Liver (tissue), 9 donors: ENCODE results near the gene KLK3. TPM values are rescaled to one million over a fixed set of nuclear protein-coding genes. Genes with fewer than 3 reads are reported as not detected.
A peak's percentile ranks its signal among the peaks of the same experiment; 100 is the strongest.

ENCODE experiments used
- DNase-seq: peaks from one replicate; pipeline ENCODE4 v3.0.0-alpha.2; 2017; ENCODE audit warnings: low spot score
- H3K27ac ChIP-seq, 2 donors: one replicate each; pipeline ENCODE4 v1.7.0; 2013; ENCODE audit warnings: inconsistent platforms in 2 of 2, low read length in 2 of 2, control low read depth in 1 of 2, low read depth in 1 of 2, mild to moderate bottlenecking in 1 of 2
- H3K27me3 ChIP-seq, 4 donors: one replicate each; pipeline versions ENCODE4 v1.6.1 to v1.7.0; 2013; ENCODE audit warnings: low read length in 3 of 4, inconsistent platforms in 1 of 4, mild to moderate bottlenecking in 1 of 4, moderate library complexity in 1 of 4; ENCODE audit not compliant: control insufficient read depth in 4 of 4, insufficient read depth in 4 of 4
- H3K36me3 ChIP-seq, 4 donors: one replicate each; pipeline versions ENCODE4 v1.6.1 to v1.7.0; 2013; ENCODE audit warnings: low read length in 3 of 4, mild to moderate bottlenecking in 3 of 4, low read depth in 1 of 4, moderate library complexity in 1 of 4; ENCODE audit not compliant: control insufficient read depth in 4 of 4, insufficient read depth in 3 of 4
- H3K4me1 ChIP-seq, 4 donors: one replicate each; pipeline versions ENCODE4 v1.6.1 to v1.7.0; 2013; ENCODE audit warnings: low read length in 3 of 4, mild to moderate bottlenecking in 3 of 4, moderate library complexity in 1 of 4; ENCODE audit not compliant: control insufficient read depth in 4 of 4, insufficient read depth in 4 of 4
- H3K4me3 ChIP-seq, 3 donors: one replicate each; pipeline versions ENCODE4 v1.6.1 to v1.7.0; 2013; ENCODE audit warnings: low read length in 3 of 3, control low read depth in 1 of 3, low read depth in 1 of 3, mild to moderate bottlenecking in 1 of 3
- H3K9ac ChIP-seq, 2 donors: one replicate each; pipeline ENCODE4 v1.7.0; 2013; ENCODE audit warnings: low read length in 2 of 2, mild to moderate bottlenecking in 2 of 2, moderate library complexity in 2 of 2, control low read depth in 1 of 2, low read depth in 1 of 2
- H3K9me3 ChIP-seq, 4 donors: one replicate each; pipeline versions ENCODE4 v1.6.1 to v1.7.0; 2013; ENCODE audit warnings: low read length in 3 of 4; ENCODE audit not compliant: control insufficient read depth in 4 of 4
- EGR1 ChIP-seq, 2 donors: IDR thresholded peaks; 2 replicates each; pipeline ENCODE4 v1.6.1; 2016 to 2018; ENCODE audit warnings: antibody characterized with exemption in 2 of 2, low read depth in 2 of 2
- FOXA1 ChIP-seq: IDR thresholded peaks from 2 replicates; pipeline ENCODE4 v1.6.1; 2016; ENCODE audit warnings: antibody characterized with exemption
- FOXA2 ChIP-seq: IDR thresholded peaks from 2 replicates; pipeline ENCODE4 v1.6.1; 2016; ENCODE audit warnings: antibody characterized with exemption
- GABPA ChIP-seq, 2 donors: IDR thresholded peaks in 1 of 2; conservative IDR thresholded peaks in 1 of 2; 2 replicates each; pipeline ENCODE4 v1.6.1; 2016; ENCODE audit warnings: antibody characterized with exemption in 2 of 2, mild to moderate bottlenecking in 1 of 2, moderate library complexity in 1 of 2
- HNF4A ChIP-seq, 2 donors: conservative IDR thresholded peaks; 2 replicates each; pipeline ENCODE4 v1.6.1; 2016; ENCODE audit warnings: antibody characterized with exemption in 2 of 2, mild to moderate bottlenecking in 2 of 2
- HNF4G ChIP-seq: IDR thresholded peaks from 2 replicates; pipeline ENCODE4 v1.6.1; 2016; ENCODE audit warnings: antibody characterized with exemption
- JUND ChIP-seq, 2 donors: IDR thresholded peaks; 2 replicates each; pipeline ENCODE4 v1.6.1; 2016; ENCODE audit warnings: antibody characterized with exemption in 2 of 2
- NR2F2 ChIP-seq: IDR thresholded peaks from 2 replicates; pipeline ENCODE4 v1.6.1; 2016; ENCODE audit warnings: antibody characterized with exemption
- RAD21 ChIP-seq, 2 donors: IDR thresholded peaks; 2 replicates each; pipeline ENCODE4 v1.6.1; 2016; ENCODE audit warnings: antibody characterized with exemption in 2 of 2, mild to moderate bottlenecking in 2 of 2
- RXRA ChIP-seq, 2 donors: IDR thresholded peaks; 2 replicates each; pipeline ENCODE4 v1.6.1; 2017 to 2018; ENCODE audit warnings: antibody characterized with exemption in 2 of 2, mild to moderate bottlenecking in 1 of 2
- SP1 ChIP-seq: IDR thresholded peaks from 2 replicates; pipeline ENCODE4 v1.6.1; 2018; ENCODE audit warnings: antibody characterized with exemption, mild to moderate bottlenecking
- TAF1 ChIP-seq: conservative IDR thresholded peaks from 2 replicates; pipeline ENCODE4 v1.6.1; 2016; ENCODE audit warnings: antibody characterized with exemption, mild to moderate bottlenecking
- YY1 ChIP-seq: IDR thresholded peaks from 2 replicates; pipeline ENCODE4 v1.6.1; 2016; ENCODE audit warnings: antibody characterized with exemption, mild to moderate bottlenecking
- ZBTB33 ChIP-seq: IDR thresholded peaks from 2 replicates; pipeline ENCODE4 v1.6.1; 2016; ENCODE audit warnings: antibody characterized with exemption
- WGBS: extraction: QIAGEN DNeasy Blood & Tissue Kit; methylation state at CpG from one replicate; pipeline ENCODE4 v1.1.7; 2013; 5-methylcytosine and 5-hydroxymethylcytosine counted together
- polyA plus RNA-seq, 2 donors: library from polyadenylated mRNA; stranded (reverse) in 1 of 2; unstranded in 1 of 2; fragments of 200-250 nt in 1 of 2; fragments of >200 nt in 1 of 2; fragmentation: Nextera tagmentation in 1 of 2; extraction: Ambion mirVana in 1 of 2; gene quantifications; one replicate each; pipeline versions ENCODE4 v1.2.1 to v1.2.3, GENCODE V29; 2013 to 2015
- total RNA-seq, 2 donors: library from RNA; depleted of rRNA; stranded (reverse); fragments of >200 nt; gene quantifications; one replicate each; pipeline ENCODE4 v1.2.3, GENCODE V29; 2014
- TF ChIP-seq, protein P1 (sequence below): fragments of 150-350 bp; IDR thresholded peaks from 2 replicates; pipeline ENCODE4 v1.5.1; 2017; ENCODE audit warnings: improper control_type of control experiment, low read depth, low read length; ENCODE audit not compliant: missing input control
- TF ChIP-seq, protein P2 (sequence below): IDR thresholded peaks from 2 replicates; pipeline ENCODE4 v1.6.1; 2016; ENCODE audit warnings: antibody characterized with exemption, mild to moderate bottlenecking
- TF ChIP-seq, protein P3 (sequence below): IDR thresholded peaks from 2 replicates; pipeline ENCODE4 v1.6.1; 2016; ENCODE audit warnings: antibody characterized with exemption
- TF ChIP-seq, protein P4 (sequence below): IDR thresholded peaks from 2 replicates; pipeline ENCODE4 v1.6.1; 2016; ENCODE audit warnings: antibody characterized with exemption
- donor health status: healthy.
- donor health status: healthy.
- donor health status: healthy.
- donor health status: healthy.
- donor health status: healthy.

KLK3 gene
- total and polyA plus RNA-seq, 4 donors: not detected

- DNase-seq: peak; percentile 72
These were observed 36.5 kb upstream of the KLK3 start for GRCh38 chr19:50817941-50818858.

More at GRCh38 chr19:50817941-50818858, 36.5 kb upstream of the KLK3 start:
- H3K9ac ChIP-seq: no peak overlapping the region
- H3K36me3 ChIP-seq: no peaks in the 10 kb centered on the region
- TF ChIP-seq RXRA (IDR thresholded peaks at IDR 0.05): no peak
- no peak for TF ChIP-seq GABPA (IDR thresholded peaks at IDR 0.05 in 1 of 2, conservative IDR thresholded peaks at IDR 0.05 in 1 of 2)
- no peak for TF ChIP-seq HNF4A (conservative IDR thresholded peaks at IDR 0.05)
- TF ChIP-seq FOXA2: no peak
- TF ChIP-seq RAD21 (IDR thresholded peaks at IDR 0.05): no peak
- no peak for TF ChIP-seq NR2F2
- TF ChIP-seq, protein P1, sequence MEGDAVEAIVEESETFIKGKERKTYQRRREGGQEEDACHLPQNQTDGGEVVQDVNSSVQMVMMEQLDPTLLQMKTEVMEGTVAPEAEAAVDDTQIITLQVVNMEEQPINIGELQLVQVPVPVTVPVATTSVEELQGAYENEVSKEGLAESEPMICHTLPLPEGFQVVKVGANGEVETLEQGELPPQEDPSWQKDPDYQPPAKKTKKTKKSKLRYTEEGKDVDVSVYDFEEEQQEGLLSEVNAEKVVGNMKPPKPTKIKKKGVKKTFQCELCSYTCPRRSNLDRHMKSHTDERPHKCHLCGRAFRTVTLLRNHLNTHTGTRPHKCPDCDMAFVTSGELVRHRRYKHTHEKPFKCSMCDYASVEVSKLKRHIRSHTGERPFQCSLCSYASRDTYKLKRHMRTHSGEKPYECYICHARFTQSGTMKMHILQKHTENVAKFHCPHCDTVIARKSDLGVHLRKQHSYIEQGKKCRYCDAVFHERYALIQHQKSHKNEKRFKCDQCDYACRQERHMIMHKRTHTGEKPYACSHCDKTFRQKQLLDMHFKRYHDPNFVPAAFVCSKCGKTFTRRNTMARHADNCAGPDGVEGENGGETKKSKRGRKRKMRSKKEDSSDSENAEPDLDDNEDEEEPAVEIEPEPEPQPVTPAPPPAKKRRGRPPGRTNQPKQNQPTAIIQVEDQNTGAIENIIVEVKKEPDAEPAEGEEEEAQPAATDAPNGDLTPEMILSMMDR: no peak
- TF ChIP-seq, protein P2, sequence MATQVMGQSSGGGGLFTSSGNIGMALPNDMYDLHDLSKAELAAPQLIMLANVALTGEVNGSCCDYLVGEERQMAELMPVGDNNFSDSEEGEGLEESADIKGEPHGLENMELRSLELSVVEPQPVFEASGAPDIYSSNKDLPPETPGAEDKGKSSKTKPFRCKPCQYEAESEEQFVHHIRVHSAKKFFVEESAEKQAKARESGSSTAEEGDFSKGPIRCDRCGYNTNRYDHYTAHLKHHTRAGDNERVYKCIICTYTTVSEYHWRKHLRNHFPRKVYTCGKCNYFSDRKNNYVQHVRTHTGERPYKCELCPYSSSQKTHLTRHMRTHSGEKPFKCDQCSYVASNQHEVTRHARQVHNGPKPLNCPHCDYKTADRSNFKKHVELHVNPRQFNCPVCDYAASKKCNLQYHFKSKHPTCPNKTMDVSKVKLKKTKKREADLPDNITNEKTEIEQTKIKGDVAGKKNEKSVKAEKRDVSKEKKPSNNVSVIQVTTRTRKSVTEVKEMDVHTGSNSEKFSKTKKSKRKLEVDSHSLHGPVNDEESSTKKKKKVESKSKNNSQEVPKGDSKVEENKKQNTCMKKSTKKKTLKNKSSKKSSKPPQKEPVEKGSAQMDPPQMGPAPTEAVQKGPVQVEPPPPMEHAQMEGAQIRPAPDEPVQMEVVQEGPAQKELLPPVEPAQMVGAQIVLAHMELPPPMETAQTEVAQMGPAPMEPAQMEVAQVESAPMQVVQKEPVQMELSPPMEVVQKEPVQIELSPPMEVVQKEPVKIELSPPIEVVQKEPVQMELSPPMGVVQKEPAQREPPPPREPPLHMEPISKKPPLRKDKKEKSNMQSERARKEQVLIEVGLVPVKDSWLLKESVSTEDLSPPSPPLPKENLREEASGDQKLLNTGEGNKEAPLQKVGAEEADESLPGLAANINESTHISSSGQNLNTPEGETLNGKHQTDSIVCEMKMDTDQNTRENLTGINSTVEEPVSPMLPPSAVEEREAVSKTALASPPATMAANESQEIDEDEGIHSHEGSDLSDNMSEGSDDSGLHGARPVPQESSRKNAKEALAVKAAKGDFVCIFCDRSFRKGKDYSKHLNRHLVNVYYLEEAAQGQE: no peak
- TF ChIP-seq, protein P3, sequence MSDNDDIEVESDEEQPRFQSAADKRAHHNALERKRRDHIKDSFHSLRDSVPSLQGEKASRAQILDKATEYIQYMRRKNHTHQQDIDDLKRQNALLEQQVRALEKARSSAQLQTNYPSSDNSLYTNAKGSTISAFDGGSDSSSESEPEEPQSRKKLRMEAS: no peak
- no peak for TF ChIP-seq YY1
- TF ChIP-seq JUND (IDR thresholded peaks at IDR 0.05): no peak
- TF ChIP-seq, protein P4, sequence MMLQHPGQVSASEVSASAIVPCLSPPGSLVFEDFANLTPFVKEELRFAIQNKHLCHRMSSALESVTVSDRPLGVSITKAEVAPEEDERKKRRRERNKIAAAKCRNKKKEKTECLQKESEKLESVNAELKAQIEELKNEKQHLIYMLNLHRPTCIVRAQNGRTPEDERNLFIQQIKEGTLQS: no peak
- TF ChIP-seq FOXA1: no peak
- no peak for TF ChIP-seq EGR1 (IDR thresholded peaks at IDR 0.05; ENCODE audit: low read depth in 2 of 2)
- TF ChIP-seq ZBTB33: no peak
- TF ChIP-seq TAF1: no peak
- TF ChIP-seq HNF4G: no peak
- TF ChIP-seq SP1: no peak
- H3K27me3 ChIP-seq: peaks cover 0 to 27% (median 13%) of the 10 kb centered on the region in 4 donors
- WGBS: 8% methylated on average over 52 of the region's 52 CpGs
- no peak overlapping the region for H3K4me3 ChIP-seq
- no peaks in the 10 kb centered on the region for H3K9me3 ChIP-seq
- H3K27ac ChIP-seq: no peak overlapping the region
- no peaks in the 10 kb centered on the region for H3K4me1 ChIP-seq
